GM06990 (cell line): ENCODE results near the gene PRKCE.
"Not testable (repeated sequence)": the region's sequence is repeated elsewhere in the genome, so short reads cannot be mapped to it uniquely, and the experiment has no call there.

Source experiments
- DNase-seq: peaks from one replicate; pipeline ENCODE4 v3.0.0-alpha.2; 2011; ENCODE audit not compliant: insufficient read length; ENCODE audit errors: extremely low read depth
- H3K27me3 ChIP-seq: replicated peaks from 2 replicates; pipeline ENCODE4 v1.6.0; 2011; ENCODE audit warnings: low read length; ENCODE audit not compliant: control insufficient read depth, insufficient read depth
- H3K36me3 ChIP-seq: 2 replicates; pipeline ENCODE4 v1.5.1; 2011; ENCODE audit warnings: low read length; ENCODE audit not compliant: control insufficient read depth, insufficient read depth
- H3K4me3 ChIP-seq: replicated peaks from 2 replicates; pipeline ENCODE4 v1.5.1; 2011; ENCODE audit warnings: low read depth, mild to moderate bottlenecking, control low read depth, low read length
- CTCF ChIP-seq: IDR thresholded peaks from 2 replicates; pipeline ENCODE4 v1.5.1; 2011; ENCODE audit warnings: low read length, control low read depth, mild to moderate bottlenecking, inconsistent platforms; ENCODE audit not compliant: insufficient read depth, poor library complexity, severe bottlenecking

Gene PRKCE

DNA sequence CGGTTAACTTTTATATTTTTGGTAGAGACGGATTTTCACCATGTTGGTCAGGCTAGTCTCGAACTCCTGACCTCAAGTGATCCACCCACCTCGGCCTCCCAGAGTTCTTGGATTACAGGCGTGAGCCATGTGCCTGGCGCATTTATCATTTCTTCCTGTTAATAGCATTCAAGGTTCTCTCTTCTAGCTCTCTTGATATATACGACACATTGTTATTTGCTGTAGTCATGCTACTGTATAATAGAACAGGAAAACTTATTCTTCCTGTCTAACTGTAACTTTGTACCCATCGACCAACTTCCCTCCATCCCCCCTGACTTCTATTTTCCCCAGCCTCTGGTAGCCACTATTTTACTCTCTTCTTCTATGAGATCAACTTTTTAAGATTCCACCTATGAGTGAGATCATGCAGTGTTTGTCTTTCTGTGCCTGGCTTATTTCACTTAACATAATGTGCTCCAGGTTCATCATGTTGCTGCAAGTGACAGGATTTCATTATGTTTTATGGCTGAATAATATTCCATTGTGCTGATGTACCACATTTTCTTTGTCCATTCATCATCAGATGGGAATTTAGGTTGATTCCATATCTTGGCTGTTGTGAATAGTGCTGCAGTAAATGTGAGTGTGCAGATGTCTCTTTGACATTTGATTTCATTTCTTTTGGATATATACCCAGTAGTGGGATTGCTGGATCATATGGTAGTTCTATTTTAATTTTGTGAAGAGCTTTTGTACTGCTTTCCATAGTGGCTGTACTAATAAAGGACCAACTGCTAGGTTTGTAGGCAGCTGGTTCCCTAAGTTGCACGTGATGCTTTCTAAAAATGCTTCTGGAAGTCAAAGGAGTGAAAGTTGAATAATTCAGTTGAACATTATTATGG, 205.2 kb downstream of the PRKCE start:
- TF ChIP-seq CTCF, result no peak
- DNase-seq, result no peak
- H3K27me3 ChIP-seq, result no peaks in the 10 kb centered on the region
- no peaks in the 10 kb centered on the region for H3K36me3 ChIP-seq
- no peak overlapping the region for H3K4me3 ChIP-seq

DNA sequence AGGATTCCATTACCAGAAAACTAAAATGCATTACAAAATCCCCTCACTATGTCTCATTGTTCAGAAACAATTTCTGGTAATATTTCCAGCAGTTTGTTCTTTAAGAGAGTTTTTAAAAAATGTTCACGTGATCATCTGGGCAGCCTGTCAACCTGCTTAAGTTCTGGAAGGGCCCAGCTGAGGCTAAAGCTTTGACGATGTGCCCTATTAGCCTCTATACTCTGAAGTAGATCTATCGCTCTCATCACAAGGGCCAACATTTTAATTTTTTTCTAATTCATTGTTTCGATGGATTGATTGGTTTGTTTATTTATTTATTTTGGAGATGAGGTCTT, 205.8 kb downstream of the PRKCE start:
- no peak for TF ChIP-seq CTCF
- Histone ChIP-seq H3K4me3 (no peak overlapping the region), H3K36me3 (no peaks in the 10 kb centered on the region), H3K27me3 (no peaks in the 10 kb centered on the region)
- no peak for DNase-seq

- no peaks in the 10 kb centered on the region for H3K36me3 ChIP-seq
- no peak overlapping the region for H3K4me3 ChIP-seq
Measured at GRCh38 chr2:45857867-45858520, 206.5 kb downstream of the PRKCE start.

GRCh38 chr2:45858872-45859271, 207.4 kb downstream of the PRKCE start:
- H3K4me3 ChIP-seq, H3K27me3 ChIP-seq, DNase-seq, H3K36me3 ChIP-seq: not testable (repeated sequence)

More at GRCh38 chr2:45857867-45858520, 206.5 kb downstream of the PRKCE start:
- DNase-seq, result no peak
- TF ChIP-seq CTCF, result no peak
- no peaks in the 10 kb centered on the region for H3K27me3 ChIP-seq

- Histone ChIP-seq H3K36me3 (no peaks in the 10 kb centered on the region), H3K4me3 (no peak overlapping the region), H3K27me3 (no peaks in the 10 kb centered on the region)
- no peak for TF ChIP-seq CTCF
- no peak for DNase-seq
Measured at GRCh38 chr2:45859682-45860081, 208.2 kb downstream of the PRKCE start.
